ENCODE measurements around the gene GSTP1.
"Not testable (repeated sequence)": the region's sequence is repeated elsewhere in the genome, so short reads cannot be mapped to it uniquely, and the experiment has no call there.

The GSTP1 gene

GRCh38 chr11:67593565-67593905 lies 9.9 kb downstream of the GSTP1 start:
- no peak overlapping the region for H3K27ac ChIP-seq
- TF ChIP-seq, protein P1, sequence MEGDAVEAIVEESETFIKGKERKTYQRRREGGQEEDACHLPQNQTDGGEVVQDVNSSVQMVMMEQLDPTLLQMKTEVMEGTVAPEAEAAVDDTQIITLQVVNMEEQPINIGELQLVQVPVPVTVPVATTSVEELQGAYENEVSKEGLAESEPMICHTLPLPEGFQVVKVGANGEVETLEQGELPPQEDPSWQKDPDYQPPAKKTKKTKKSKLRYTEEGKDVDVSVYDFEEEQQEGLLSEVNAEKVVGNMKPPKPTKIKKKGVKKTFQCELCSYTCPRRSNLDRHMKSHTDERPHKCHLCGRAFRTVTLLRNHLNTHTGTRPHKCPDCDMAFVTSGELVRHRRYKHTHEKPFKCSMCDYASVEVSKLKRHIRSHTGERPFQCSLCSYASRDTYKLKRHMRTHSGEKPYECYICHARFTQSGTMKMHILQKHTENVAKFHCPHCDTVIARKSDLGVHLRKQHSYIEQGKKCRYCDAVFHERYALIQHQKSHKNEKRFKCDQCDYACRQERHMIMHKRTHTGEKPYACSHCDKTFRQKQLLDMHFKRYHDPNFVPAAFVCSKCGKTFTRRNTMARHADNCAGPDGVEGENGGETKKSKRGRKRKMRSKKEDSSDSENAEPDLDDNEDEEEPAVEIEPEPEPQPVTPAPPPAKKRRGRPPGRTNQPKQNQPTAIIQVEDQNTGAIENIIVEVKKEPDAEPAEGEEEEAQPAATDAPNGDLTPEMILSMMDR (conservative IDR thresholded peaks at IDR 0.05): no peak

DNA sequence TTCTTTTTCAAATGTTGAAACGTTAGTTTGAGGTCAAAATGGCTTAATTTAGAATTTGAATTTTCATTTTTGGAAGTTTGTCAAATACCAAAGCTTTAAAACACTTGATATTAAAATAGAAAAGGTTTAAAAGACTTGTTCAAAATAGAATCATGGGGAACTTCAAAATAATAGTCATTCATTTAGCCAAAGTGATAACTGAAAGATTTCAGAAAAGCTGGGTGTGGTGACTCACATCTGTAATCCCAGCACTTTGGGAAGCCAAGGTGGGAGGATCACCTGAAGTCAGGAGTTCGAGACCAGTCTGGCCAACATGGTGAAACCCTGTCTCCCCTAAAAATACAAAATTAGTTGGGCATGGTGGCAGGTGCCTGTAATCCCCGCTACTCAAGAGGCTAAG lies 10.9 kb downstream of the GSTP1 start:
- no peak overlapping the region for H3K27ac ChIP-seq
- TF ChIP-seq, protein P1 (conservative IDR thresholded peaks at IDR 0.05): no peak

- H3K27ac ChIP-seq: no peak overlapping the region
- TF ChIP-seq, protein P1 (conservative IDR thresholded peaks at IDR 0.05): no peak
Measured at GRCh38 chr11:67596753-67597300, 13.2 kb downstream of the GSTP1 start.

- not testable (repeated sequence) for H3K27ac ChIP-seq
Measured at GRCh38 chr11:67597458-67597857, 13.8 kb downstream of the GSTP1 start.

- H3K27ac ChIP-seq: not testable (repeated sequence)
Measured at GRCh38 chr11:67597963-67598362, 14.4 kb downstream of the GSTP1 start.

DNA sequence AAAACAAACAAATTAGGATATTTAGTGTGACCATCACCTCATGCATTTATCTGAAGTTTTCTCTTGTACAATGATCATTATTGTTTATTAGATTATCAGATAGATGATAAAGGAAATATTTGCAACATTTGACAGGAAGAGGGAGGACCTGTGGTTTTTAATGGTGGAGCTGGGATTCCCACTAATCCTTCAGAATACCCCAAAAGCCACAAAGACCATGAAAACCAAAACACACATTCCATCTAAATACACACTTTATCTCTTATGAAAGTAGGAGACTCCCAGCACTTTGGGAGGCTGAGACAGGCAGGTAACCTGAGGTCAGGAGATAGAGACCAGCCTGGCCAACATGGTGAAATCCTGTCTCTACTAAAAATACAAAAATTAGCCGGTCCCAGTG lies 15.5 kb downstream of the GSTP1 start:
- no peak overlapping the region for H3K27ac ChIP-seq
- TF ChIP-seq, protein P1 (conservative IDR thresholded peaks at IDR 0.05): no peak

DNA sequence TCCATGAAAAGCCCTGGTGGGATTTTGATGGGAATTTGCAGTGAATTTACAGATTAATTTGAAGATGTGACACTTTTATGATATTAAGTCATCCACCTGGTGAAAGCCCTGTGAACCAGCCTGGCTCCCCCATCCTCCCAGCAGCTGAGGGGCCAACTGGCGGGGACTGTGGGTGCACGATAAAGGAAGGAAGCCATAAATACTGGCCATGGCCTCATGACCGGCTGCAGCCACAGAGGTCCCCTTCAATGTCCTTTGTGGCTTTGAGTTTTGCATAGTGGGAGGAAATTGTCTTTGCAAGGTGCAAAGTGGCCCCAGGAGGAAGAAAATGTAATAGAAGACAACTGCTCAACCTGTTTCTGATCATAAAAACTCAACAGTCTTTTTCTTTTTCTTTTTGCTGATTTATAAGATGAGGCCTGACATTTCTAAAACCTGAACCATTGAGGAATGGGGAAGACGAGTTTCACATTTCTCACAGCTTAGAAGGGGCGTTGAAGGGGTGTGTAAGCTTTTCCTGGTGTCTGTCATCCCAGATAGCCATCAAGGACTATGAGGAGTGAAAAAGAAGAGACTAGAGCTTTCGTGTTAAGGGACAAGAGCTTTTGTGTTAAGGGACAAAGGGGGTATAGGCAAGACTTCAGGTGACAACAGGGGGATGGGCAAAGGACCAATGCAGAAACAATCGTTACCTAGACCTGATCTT lies 16.9 kb downstream of the GSTP1 start:
- TF ChIP-seq, protein P1 (conservative IDR thresholded peaks at IDR 0.05): no peak
- no peak overlapping the region for H3K27ac ChIP-seq

- H3K27ac ChIP-seq: no peak overlapping the region
- TF ChIP-seq, protein P1 (conservative IDR thresholded peaks at IDR 0.05): no peak
Measured at GRCh38 chr11:67601098-67601497, 17.5 kb downstream of the GSTP1 start.

DNA sequence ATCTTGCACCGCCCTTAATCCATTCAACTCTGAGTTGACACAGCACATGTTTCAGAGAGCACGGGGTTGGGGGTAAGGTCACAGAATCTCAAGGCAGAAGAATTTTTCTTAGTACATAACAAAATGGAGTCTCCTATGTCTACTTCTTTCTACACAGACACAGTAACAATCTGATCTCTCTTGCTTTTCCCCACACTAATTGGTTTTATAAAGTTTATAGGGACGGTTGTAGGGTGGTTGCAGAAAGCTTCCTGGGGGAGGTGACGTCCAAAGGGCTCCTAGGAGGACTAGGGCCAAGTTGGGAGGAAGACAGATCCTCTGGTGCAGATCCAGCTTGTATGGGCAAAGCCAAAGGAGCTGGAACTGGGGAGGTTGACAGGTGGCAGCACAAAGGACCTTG lies 20.5 kb downstream of the GSTP1 start:
- not testable (repeated sequence) for H3K27ac ChIP-seq
